Activated CD4-positive, CD25-positive, alpha-beta regulatory T cell treated with anti-CD3 and anti-CD28 coated beads, Interleukin-2, amount 50 U/mL, for 16 hours (primary cell): ENCODE results near the gene TRIM41.
"Not testable (repeated sequence)": the region's sequence is repeated elsewhere in the genome, so short reads cannot be mapped to it uniquely, and the experiment has no call there.

Experiments used
- DNase-seq: peaks from one replicate; pipeline ENCODE4 v3.0.0-alpha.2; 2020; ENCODE audit warnings: low read depth, low spot score

The TRIM41 gene

DNA sequence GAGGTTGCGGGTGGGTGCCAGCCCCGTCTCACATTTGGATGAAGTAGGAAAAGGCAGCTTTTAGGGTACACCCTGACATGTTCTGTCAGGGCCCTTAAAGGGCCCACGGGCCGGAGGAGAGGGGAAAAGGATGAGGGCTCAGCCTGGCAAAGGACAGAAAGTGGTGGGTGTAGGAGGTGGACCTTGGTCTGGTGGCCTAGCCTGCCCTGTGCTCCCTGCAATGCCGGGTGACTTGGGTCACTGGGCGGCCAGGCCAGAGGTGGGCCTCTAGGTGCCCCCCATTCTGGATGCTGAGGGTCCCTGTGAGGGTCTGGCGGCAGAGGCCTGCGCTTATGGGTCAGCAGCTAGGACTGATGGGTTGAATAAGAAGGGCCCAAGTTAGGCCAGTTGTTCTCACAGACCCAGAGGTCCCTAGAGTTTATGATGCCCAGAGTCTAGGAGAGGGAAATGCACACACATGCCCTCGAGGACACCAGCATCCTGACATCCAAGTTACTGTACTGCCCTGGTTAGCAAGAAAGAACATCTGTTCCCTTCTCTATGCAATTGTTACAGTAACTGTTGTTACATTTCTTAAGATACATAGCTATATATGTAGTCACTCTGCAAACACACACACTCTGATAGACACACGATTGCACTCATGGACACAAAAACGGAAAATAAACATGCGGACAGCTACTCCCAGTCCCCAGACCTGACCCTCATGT, 30.6 kb upstream of the TRIM41 start:
- no peak for DNase-seq

- DNase-seq: no peak
Measured at GRCh38 chr5:181193656-181194055, 29.4 kb upstream of the TRIM41 start.

DNA sequence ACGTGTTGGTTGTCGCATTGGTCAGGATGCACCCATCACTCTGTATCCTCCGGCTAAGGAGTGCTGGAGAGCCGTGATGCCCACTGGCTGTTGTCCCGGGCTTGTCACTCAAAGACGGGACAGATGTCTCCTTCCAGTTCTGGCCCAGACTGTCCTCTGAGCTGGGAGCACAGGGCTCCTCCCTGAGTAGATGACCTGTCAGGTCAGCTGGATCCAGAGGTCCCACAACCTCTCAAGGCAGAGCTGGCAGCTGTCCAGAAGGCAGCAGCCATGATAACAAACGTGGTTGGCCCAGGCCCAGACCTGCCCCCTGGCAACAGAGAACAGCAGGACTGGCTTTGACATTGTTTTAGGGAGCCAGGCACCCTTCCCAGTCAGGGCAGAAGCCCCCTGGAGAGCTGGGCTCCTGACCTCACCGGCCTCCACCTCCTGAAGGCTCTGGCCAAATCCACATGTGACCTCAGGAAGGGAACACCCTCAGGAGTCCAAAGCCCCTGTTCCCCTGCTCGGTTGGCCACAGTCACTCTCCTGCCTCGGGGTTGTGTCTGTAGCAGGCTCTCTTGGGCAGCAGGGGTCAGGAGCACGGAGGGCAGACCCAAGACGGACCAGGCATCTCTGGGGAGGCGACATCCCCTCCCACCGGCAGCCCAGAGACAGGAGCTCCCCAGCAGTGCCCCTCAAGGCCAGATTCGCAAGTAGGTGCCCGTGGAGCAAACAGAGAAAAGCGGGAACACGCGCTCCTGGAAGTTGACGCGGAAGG, 28.4 kb upstream of the TRIM41 start:
- no peak for DNase-seq

DNA sequence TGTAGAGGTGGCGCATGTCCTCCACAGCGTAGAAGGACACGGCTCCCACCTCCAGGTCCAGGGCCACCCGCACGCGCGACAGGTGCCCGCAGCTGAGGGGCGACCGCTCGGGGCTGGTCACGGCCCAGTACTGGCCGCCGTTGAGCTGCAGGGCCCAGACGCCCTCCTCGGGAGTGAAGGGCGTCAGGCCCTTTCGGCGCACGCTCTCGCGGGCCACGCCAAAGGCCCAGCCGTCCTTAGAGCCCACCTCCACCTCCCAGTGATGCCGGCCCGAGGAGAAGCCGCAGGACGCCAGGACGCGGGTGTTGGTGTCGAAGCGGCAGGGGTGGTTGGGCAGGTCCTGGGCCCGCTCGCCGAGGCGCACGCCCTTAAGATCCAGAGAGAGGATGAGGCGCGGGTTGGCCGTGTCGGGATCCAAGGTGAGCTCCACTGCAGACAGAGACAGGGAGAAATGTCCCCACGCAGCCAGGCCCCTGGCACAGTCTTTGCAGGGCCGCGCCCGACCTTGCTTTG, 27.8 kb upstream of the TRIM41 start:
- no peak for DNase-seq

- DNase-seq: no peak
Measured at GRCh38 chr5:181197326-181197951, 25.6 kb upstream of the TRIM41 start.

DNA sequence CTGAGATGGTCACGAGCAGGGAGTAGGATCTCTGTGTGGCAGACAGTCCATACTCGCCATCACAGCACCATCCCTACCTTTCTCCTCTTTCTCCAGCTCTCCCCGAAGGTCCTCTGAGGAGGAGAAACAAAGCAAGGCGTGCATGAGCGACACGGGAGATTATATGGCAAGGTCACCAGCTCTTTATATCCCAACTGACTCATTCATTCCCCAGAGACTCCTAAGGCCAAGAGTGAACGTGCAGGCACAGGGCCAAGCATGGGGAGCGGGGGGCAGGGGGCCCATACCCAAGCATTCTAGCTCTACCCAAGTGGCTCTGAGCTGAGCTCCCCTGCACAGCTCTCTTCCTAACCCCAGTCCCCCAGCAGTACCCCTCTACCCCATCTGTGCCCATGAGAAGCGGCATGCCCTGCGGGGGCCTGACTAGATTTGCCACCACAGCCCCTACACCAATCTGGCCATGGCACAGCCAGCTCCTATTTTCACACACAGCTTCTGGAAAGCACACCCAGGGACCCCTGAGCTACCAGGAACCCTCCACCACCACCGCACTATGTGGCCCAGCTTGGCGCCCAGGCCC, 24.9 kb upstream of the TRIM41 start:
- no peak for DNase-seq

GRCh38 chr5:181198905-181199519, 24.1 kb upstream of the TRIM41 start:
- no peak for DNase-seq

DNA sequence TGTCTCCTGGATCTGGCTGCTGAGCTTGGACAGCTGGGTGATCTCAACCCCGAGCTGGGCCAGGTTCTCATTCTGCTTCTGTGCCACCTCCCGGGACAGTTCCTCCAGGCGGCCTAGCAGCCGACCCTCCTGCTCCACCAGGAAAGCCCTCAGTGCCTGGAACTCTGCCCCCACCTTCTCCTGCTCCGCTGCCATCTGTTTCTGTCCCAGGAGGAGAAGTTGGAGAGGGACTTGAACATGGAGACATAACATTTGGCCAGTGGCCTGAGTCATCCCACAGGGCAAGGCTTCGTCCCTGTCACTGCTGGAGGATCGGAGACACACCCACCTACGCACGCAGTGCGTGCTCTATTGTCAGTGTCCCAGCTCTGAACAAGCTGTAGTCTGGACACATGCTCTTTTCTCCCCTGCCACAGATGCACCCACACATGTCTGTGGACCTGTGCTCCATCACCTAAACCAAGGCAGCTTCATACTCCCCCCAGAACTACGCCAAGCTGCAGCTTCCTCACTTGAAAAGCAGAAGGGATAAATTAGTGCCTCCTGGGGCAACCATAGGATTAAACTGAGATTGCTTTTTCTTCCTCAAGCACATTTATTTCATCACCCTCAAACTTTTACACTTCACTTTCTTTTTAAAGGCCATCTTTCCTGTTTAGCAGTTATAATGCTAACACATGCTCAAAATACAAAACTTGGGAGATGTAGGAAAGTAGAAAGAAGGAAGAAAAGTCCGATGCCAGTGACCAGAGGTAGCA, 23.0 kb upstream of the TRIM41 start:
- no peak for DNase-seq

GRCh38 chr5:181200816-181201215, 22.3 kb upstream of the TRIM41 start:
- DNase-seq: no peak

- no peak for DNase-seq
Measured at GRCh38 chr5:181203093-181203711, 19.9 kb upstream of the TRIM41 start.

DNA sequence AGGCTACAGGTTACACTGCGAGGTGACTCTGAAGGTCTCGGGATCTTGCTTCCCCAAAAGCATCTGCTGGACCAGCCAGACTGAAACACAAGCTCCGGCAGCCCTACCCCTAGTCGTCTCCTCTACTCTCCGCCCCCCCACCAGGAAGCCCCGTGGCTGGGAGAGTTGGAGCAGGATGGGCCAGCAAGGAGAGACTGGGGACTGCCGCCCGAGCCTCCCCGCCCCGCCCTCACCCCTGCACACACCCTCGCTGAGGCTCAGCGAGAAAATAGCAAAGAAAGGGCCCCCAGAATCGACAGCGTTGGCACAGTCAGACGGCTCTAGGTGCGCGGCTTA, 19.3 kb upstream of the TRIM41 start:
- no peak for DNase-seq

DNA sequence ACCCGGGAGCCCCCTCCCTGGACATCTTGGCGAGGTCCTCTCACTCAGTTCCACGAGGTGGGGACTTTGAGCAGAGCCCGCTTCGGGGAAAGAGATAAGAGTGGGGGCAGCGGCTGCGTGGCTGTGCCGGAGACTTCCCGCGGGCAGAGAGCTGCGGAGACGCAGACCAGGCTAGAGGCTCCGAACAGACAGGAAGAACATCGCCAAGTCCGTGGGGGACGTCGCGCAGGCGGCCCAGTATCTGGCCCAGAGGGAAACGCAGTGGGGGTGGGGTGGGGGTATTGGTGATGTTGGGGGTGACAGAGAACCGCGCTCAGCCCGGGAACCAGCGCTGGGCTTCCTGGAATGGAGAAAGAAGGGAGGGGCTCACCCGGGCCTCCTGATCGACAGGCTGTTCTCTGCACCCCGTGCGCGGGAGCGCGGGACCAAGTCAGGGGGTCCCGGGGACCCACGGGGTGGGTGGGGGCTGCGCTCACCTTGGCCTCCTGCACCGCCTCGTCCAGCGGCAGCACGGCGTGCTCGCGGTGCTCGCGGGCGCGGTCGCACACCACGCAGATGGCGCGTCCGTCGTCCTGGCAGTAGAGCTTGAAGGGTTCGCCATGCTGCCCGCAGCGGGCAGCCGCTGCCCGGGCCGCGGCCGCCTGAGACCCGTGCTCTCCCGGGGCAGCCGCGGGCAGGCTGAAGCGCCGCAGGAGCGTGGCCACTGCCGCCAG, 18.8 kb upstream of the TRIM41 start:
- DNase-seq: no peak

DNA sequence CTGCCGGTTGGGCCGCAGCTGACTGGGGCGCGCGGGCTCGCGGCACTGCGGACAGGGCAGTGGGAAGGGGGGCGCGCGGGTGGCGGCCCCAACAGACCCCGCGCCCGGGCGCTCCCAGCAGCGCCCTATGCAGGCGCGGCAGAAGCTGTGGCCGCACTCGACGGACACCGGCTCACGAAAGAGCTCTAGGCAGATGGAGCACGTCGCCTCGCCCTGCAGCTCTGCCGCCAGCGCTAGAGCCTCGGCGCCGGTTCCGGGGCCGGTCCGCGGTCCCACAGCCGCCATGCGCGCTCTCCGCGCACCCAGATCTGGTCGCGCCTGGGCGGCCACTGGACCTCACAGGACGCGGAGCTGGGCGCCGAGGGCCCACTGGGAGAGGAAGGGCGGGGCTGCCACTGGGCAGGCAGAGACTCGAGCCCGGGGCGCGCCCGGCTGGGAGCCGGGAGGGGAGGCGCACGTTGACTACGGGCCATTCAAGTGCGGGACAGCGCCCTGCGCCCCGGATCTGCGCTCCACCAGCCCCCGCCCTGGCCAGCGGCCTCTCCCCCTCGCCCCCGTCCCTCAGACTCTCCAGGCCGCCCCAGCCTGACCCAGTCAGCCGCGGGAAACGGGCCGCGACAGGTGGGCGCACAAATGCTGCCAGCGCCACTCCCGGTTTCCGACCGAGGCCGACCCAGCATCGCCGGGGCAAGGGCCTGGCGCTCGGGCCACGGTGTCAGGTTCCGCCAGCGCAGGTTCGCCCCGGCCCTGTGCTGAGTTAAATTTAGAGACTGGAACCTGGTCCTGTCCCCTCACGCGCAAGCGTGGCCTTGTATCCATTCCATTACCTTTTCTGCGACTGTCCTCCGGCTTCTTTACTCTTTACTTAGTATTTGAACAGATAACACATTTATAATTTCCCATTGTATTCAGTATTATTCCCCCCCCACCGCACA, 18.0 kb upstream of the TRIM41 start, which contains the start of gene TRIM7:
Gene TRIM7 (minus strand): TSS at position 371 of the 935 bp plus-strand sequence. CDS start 86 bp downstream, at position 285.
- DNase-seq: no peak

DNA sequence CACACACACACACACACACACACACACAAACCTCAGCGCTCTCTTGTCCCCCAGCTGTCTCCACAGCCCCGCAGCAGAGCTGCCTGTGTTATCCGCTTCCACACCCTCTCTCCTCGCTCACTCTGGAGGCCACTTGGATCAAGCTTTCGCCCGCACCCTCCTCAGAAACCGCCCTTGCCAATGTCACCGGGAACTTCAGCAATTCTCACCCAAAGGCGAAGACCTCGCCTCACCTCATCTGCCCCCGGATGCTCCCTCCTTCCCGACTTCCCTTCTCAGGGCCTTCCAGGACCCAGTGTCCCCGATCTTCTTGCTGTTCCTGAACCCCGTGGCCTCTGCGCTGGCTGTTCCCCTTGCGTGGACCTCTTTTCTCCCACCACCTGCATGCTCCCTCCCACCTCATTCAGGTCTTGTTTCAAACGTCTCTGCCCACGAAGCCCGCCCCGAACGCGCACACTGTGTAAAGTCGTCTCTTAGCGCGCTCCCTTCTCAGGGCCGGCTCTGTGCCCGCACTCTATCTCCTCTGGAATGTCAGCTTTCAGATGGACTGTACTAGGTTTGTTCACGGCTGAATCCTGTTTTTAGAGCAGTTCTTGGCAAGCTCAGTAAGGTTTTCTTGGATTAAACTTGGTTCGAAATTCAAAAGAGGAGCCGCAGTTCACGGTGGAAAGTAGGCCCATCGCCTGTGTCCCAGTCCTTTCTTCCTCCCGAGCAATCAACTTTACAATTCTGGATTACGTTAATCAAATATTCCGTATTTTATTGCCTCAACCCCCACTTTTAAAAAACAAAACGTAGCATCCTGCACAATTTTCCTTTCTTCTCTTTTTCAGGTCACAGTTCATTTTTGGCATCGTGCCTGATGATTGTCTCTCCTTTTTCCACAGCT, 17.1 kb upstream of the TRIM41 start:
- DNase-seq: no peak

DNA sequence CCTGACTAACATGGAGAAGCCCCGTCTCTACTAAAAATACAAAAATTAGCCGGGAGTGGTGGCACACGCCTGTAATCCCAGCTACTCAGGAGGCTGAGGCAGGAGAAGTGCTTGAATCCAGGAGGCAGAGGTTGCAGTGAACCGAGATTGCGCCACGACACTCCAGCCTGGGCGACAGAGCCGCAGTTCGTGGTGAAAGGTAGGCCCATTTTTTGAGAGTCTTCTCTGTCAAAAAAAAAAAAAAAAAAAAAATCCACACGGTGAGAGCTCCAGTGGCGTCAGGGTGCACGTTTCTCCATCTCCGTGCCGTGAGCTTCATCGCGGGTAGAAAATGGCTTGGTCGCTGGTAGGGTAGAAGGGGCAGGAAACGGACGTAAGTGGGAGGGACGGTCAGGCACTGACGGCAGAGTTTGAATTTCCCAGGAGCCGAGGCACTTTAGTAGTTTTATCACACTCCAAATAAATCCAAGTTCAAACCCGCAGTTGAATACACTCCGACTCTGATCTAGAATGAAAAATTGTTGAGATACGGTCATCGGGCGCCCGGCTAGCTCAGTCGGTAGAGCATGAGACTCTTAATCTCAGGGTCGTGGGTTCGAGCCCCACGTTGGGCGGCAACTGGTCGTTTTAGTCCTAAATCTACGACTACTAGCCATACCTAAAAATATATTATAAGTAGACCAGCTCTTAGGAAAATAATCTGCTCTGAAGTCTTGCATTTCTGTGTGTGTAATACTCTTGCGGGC, 15.7 kb upstream of the TRIM41 start:
- no peak for DNase-seq

- no peak for DNase-seq
Measured at GRCh38 chr5:181207960-181208253, 15.2 kb upstream of the TRIM41 start.

DNA sequence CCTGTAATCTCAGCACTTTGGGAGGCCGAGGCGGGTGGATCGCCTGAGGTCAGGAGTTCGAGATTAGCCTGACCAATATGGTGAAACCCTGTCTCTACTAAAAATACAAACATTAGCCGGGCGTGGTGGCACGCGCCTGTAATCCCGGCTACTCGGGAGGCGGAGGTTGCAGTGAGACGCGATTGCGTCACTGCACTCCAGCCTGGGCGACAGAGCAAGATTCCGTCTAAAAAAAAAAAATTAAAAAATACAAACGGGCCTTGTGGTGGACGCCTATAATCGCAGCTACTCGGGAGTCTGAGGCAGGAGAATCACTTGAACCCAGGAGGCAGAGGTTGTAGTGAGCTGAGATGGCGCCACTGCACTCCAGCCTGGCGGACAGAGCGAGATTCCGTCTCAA, 14.1 kb upstream of the TRIM41 start:
- DNase-seq: not testable (repeated sequence)
